ENCODE results near the gene FCHO1. TPM values are rescaled to one million over a fixed set of nuclear protein-coding genes. Genes with fewer than 3 reads are reported as not detected.

Gene FCHO1
- total RNA-seq, 1 donor from 2014 or later, result 15.5 TPM

- peaks cover 17% of the 10 kb centered on the region for H3K4me1 ChIP-seq
- peaks cover 14% of the 10 kb centered on the region for H3F3A ChIP-seq (ENCODE audit: low read depth)
- TF ChIP-seq EZH2 (IDR thresholded peaks at IDR 0.05) (no peak), EZH2phosphoT487 (IDR thresholded peaks at IDR 0.05) (no peak), CTCF (IDR thresholded peaks at IDR 0.05) (no peak)
- no peaks in the 10 kb centered on the region for H3K79me2 ChIP-seq (ENCODE audit: low read depth)
- H3K27ac Mint-ChIP-seq, result no peak overlapping the region
- no peaks in the 10 kb centered on the region for H3K9me3 Mint-ChIP-seq
- no peak for DNase-seq (ENCODE audit: low spot score)
- no peak overlapping the region for H3K4me3 Mint-ChIP-seq
- H3K36me3 ChIP-seq, result no peaks in the 10 kb centered on the region
- peaks cover 11% of the 10 kb centered on the region for H3K27me3 Mint-ChIP-seq (ENCODE audit: insufficient read depth, low read depth)
- no peak overlapping the region for H3K9ac ChIP-seq
- no peaks in the 10 kb centered on the region for H3K9me3 ChIP-seq (ENCODE audit: low read depth)
- H3K4me2 ChIP-seq, result no peak overlapping the region
- no peak overlapping the region for H3K4me3 ChIP-seq
- no peak overlapping the region for H3K27ac ChIP-seq
- no peaks in the 10 kb centered on the region for H3K36me3 Mint-ChIP-seq
- H4K20me1 ChIP-seq (ENCODE audit: low read depth), result no peaks in the 10 kb centered on the region
- H2AFZ ChIP-seq (replicated peaks), result no peak overlapping the region
- H3K4me1 Mint-ChIP-seq, result peaks cover 30% of the 10 kb centered on the region
- peaks cover 43% of the 10 kb centered on the region for H3K27me3 ChIP-seq
These were observed 86.7 kb downstream of the FCHO1 start for GRCh38 chr19:17837972-17838371.

Other genes with a start within 250 kb of the FCHO1 start
- gene PGLS, start 239.8 kb upstream of the FCHO1 start, total RNA-seq (ENCODE audit: low replicate concordance), result 22.8 and 86.0 TPM in 2 replicates
- 38.4 and 60.3 TPM in 2 replicates for gene COLGALT1, start 195.8 kb upstream of the FCHO1 start, total RNA-seq (ENCODE audit: low replicate concordance)
- 0.77 and 1.3 TPM in 2 replicates for gene UNC13A, start 63.1 kb upstream of the FCHO1 start, total RNA-seq (ENCODE audit: low replicate concordance)
- 8.9 and 30.4 TPM in 2 replicates for gene MAP1S, start 32.0 kb upstream of the FCHO1 start, total RNA-seq (ENCODE audit: low replicate concordance)
- gene B3GNT3, start 43.7 kb downstream of the FCHO1 start, total RNA-seq (ENCODE audit: low replicate concordance), result not detected in 2 replicates
- gene INSL3, start 70.0 kb downstream of the FCHO1 start, total RNA-seq (ENCODE audit: low replicate concordance), result 0.37 TPM in 1 of 2 replicates, not detected in the other
- 3.4 and 3.9 TPM in 2 replicates for gene JAK3, start 96.5 kb downstream of the FCHO1 start, total RNA-seq (ENCODE audit: low replicate concordance)
- gene RPL18A, start 108.4 kb downstream of the FCHO1 start, total RNA-seq (ENCODE audit: low replicate concordance), result 975 and 1,520 TPM in 2 replicates
- 0.37 and 0.51 TPM in 2 replicates for gene SLC5A5, start 120.5 kb downstream of the FCHO1 start, total RNA-seq (ENCODE audit: low replicate concordance)
- 23.3 and 54.9 TPM in 2 replicates for gene CCDC124, start 181.5 kb downstream of the FCHO1 start, total RNA-seq (ENCODE audit: low replicate concordance)
- gene KCNN1, start 215.6 kb downstream of the FCHO1 start, total RNA-seq (ENCODE audit: low replicate concordance), result 1.8 and 5.5 TPM in 2 replicates

All from neural progenitor cell (in vitro differentiated cells).